Measurements from ENCODE around the gene ANO10. TPM values are rescaled to one million over a fixed set of nuclear protein-coding genes. Genes with fewer than 3 reads are reported as not detected.
"Not testable (repeated sequence)": the region's sequence is repeated elsewhere in the genome, so short reads cannot be mapped to it uniquely, and the experiment has no call there.

Gene ANO10, protein sequence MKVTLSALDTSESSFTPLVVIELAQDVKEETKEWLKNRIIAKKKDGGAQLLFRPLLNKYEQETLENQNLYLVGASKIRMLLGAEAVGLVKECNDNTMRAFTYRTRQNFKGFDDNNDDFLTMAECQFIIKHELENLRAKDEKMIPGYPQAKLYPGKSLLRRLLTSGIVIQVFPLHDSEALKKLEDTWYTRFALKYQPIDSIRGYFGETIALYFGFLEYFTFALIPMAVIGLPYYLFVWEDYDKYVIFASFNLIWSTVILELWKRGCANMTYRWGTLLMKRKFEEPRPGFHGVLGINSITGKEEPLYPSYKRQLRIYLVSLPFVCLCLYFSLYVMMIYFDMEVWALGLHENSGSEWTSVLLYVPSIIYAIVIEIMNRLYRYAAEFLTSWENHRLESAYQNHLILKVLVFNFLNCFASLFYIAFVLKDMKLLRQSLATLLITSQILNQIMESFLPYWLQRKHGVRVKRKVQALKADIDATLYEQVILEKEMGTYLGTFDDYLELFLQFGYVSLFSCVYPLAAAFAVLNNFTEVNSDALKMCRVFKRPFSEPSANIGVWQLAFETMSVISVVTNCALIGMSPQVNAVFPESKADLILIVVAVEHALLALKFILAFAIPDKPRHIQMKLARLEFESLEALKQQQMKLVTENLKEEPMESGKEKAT
- total RNA-seq (2021; ENCODE audit: unreplicated experiment) (26.6 TPM), Bru-seq, nascent RNA (percentile 61 among the genes with signal in this experiment), BruChase-seq, experiment 1, labeled RNA remaining after a 2-hour chase (percentile 53 among the genes with signal in this experiment), BruChase-seq, experiment 2, labeled RNA remaining after a 6-hour chase (percentile 49 among the genes with signal in this experiment)
- polyA plus RNA-seq (2012; ENCODE audit: insufficient read length) = 17.1 TPM
- long read RNA-seq, transcript ANO10-201 (13 exons, 3,212 nt) = major isoform, 23 of 47 reads
- long read RNA-seq, partial matches to known transcripts = 6 of 47 reads
- long read RNA-seq, other reads (novel, unspliced or antisense) = 18 of 47 reads

DNA sequence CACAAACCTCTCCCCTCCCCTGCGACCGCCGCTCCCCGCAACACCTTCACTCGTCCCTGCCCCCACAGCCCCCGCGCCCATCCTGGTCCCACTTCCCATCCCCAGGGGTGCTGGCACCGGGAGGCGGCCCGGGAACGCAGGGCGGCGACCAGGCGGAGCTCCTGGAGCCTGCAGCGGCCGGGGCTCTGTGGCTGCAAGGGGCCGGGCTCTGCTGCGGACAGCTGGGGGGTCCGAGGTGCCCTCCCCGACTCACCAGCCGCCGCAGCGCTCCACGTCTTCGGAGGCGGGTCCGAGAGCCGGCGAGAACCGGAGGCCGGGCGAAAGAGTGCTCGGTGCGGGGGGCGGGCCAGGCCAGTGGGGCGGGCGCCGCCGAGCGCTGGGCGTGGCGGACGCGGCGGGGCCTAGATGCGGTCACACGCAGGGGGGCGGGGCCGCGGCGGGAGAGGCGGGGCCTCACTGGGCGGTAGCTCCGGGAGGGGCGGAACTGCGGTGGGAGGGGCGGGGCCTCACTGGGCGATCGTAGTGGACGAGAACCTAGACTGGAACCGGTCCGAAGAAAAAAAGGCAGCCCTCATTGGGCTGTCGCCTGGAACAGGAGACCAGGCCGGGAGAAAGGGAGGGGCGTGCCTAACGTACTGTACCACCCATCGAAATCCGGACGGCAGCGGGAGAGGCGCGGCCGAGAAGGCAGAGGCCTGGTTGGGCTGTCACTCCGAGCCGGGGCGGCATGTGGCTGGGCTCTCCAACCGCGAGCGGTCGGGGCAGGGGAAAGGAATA, at the start of gene ANO10:
Gene ANO10, minus strand, starts transcription at position 356 of the 777 bp plus-strand sequence. CDS start 16,159 bp downstream, outside the sequence.
- peak; percentile 97 for ATAC-seq
- peak; percentile 85 for DNase-seq (ENCODE audit: low read depth, low spot score)
- ChIA-PET POLR2A (interaction anchor here (0.6 to 0.8 kb wide), 2 partner anchors 22 to 460 kb away, joined by 4 to 10 read pairs; no protein-coding TSS in a partner anchor), CTCF (interaction anchor here (0.7 kb wide), 1 partner anchor 139 kb away, joined by 5 read pairs; no protein-coding TSS in a partner anchor)
- H3K27ac ChIP-seq (ENCODE audit: low read length) = peak within 1 kb of the TSS; percentile 75
- no peaks in the 10 kb centered on the region; the same call in 1 of the 2 replicates for H3K36me3 ChIP-seq (ENCODE audit: control insufficient read depth, insufficient read depth, low read length)
- intact Hi-C loops (cut with micrococcal nuclease; ENCODE audit: unreplicated experiment) = no loop called here
- BruUV-seq (replicated peaks) = no TSS peak
- TF ChIP-seq TCF7L2 (IDR thresholded peaks at IDR 0.05; ENCODE audit: low read depth, low read length) (no peak), POLR2AphosphoS5 (IDR thresholded peaks at IDR 0.05; ENCODE audit: low read depth, low read length) (0 out of 2 replicates have a peak, but pooled peaks have one; percentile 59)
- H3K9me3 ChIP-seq (ENCODE audit: control insufficient read depth, insufficient read depth, low read depth, low read length) = no peaks in the 10 kb centered on the region
- H3K4me3 ChIP-seq (ENCODE audit: low read depth in 2 of 2, low read length in 2 of 2) = peak within 1 kb of the TSS; percentile 73 to 79
- H3K4me1 ChIP-seq (ENCODE audit: control insufficient read depth, insufficient read depth, low read length) = peaks cover 3% of the 10 kb centered on the region; the same call in 1 of the 2 replicates
- in situ Hi-C loops (cut with HindIII; ENCODE audit: low pct_unique_long_range_greater_than_20kb, low sequenced_read_pairs) = no loop called here
- H3K27me3 ChIP-seq (ENCODE audit: control insufficient read depth, insufficient read depth, low read length) = no peaks in the 10 kb centered on the region

- TF ChIP-seq POLR2AphosphoS5 (IDR thresholded peaks at IDR 0.05; ENCODE audit: low read depth, low read length) (no peak), CTCF (IDR thresholded peaks at IDR 0.05) (no peak), REST (IDR thresholded peaks at IDR 0.05; ENCODE audit: insufficient read depth in 1 of 2, low read depth in 2 of 2, low read length in 1 of 2) (no peak), TCF7L2 (IDR thresholded peaks at IDR 0.05; ENCODE audit: low read depth, low read length) (no peak), SIN3A (IDR thresholded peaks at IDR 0.05; ENCODE audit: borderline replicate concordance, insufficient read depth, low read depth, low read length) (no peak)
- in situ Hi-C loops (cut with HindIII; ENCODE audit: low pct_unique_long_range_greater_than_20kb, low sequenced_read_pairs) (no loop called here), intact Hi-C loops (cut with micrococcal nuclease; ENCODE audit: unreplicated experiment) (no loop called here)
- BruUV-seq (replicated peaks) = no TSS peak
- Histone ChIP-seq H3K27me3 (ENCODE audit: control insufficient read depth, insufficient read depth, low read length) (no peaks in the 10 kb centered on the region), H3K4me1 (ENCODE audit: control insufficient read depth, insufficient read depth, low read length) (no peaks in the 10 kb centered on the region), H3K36me3 (ENCODE audit: control insufficient read depth, insufficient read depth, low read length) (no peaks in the 10 kb centered on the region), H3K9me3 (ENCODE audit: control insufficient read depth, insufficient read depth, low read depth, low read length) (no peaks in the 10 kb centered on the region), H3K4me3 (ENCODE audit: low read depth in 2 of 2, low read length in 2 of 2) (no peak overlapping the region), H3K27ac (ENCODE audit: low read length) (no peak overlapping the region)
- no peak for ATAC-seq
- ChIA-PET POLR2A (no interaction called here), CTCF (no interaction called here)
- DNase-seq (ENCODE audit: low read depth, low spot score) = no peak
Observed at GRCh38 chr3:43670635-43671522, 49.1 kb upstream of the ANO10 start.

- POLR2A ChIA-PET; H3K4me3 ChIP-seq (ENCODE audit: low read depth in 2 of 2, low read length in 2 of 2); H3K4me1 ChIP-seq (ENCODE audit: control insufficient read depth, insufficient read depth, low read length); DNase-seq (ENCODE audit: low read depth, low spot score); in situ Hi-C loops (cut with HindIII; ENCODE audit: low pct_unique_long_range_greater_than_20kb, low sequenced_read_pairs); intact Hi-C loops (cut with micrococcal nuclease; ENCODE audit: unreplicated experiment); H3K9me3 ChIP-seq (ENCODE audit: control insufficient read depth, insufficient read depth, low read depth, low read length); H3K27me3 ChIP-seq (ENCODE audit: control insufficient read depth, insufficient read depth, low read length); H3K27ac ChIP-seq (ENCODE audit: low read length); H3K36me3 ChIP-seq (ENCODE audit: control insufficient read depth, insufficient read depth, low read length); ATAC-seq; BruUV-seq (replicated peaks): not testable (repeated sequence)
- CTCF ChIA-PET = interaction anchor here (0.6 kb wide), 1 partner anchor 111 kb away, joined by 6 read pairs; no protein-coding TSS in a partner anchor
Observed at GRCh38 chr3:43665011-43665410, 43.2 kb upstream of the ANO10 start.

- ATAC-seq; POLR2A ChIA-PET; H3K27ac ChIP-seq (ENCODE audit: low read length); in situ Hi-C loops (cut with HindIII; ENCODE audit: low pct_unique_long_range_greater_than_20kb, low sequenced_read_pairs); H3K9me3 ChIP-seq (ENCODE audit: control insufficient read depth, insufficient read depth, low read depth, low read length); H3K4me1 ChIP-seq (ENCODE audit: control insufficient read depth, insufficient read depth, low read length); DNase-seq (ENCODE audit: low read depth, low spot score); intact Hi-C loops (cut with micrococcal nuclease; ENCODE audit: unreplicated experiment); H3K36me3 ChIP-seq (ENCODE audit: control insufficient read depth, insufficient read depth, low read length); H3K27me3 ChIP-seq (ENCODE audit: control insufficient read depth, insufficient read depth, low read length); H3K4me3 ChIP-seq (ENCODE audit: low read depth in 2 of 2, low read length in 2 of 2); BruUV-seq (replicated peaks); CTCF ChIA-PET: not testable (repeated sequence)
Observed at GRCh38 chr3:43661376-43661775, 39.6 kb upstream of the ANO10 start.

Data from Panc1 (cell line).